SK-N-SH (cell line): ENCODE data around the gene CELF2. TPM values are rescaled to one million over a fixed set of nuclear protein-coding genes. Genes with fewer than 3 reads are reported as not detected.

Source experiments
- CTCF ChIA-PET: fragments of 300-600, 350-600 bp; formaldehyde crosslinking; extraction: SDS; loops from one replicate; lab custom pipeline; 2021; lab: Yijun Ruan, JAX
- POLR2A ChIA-PET: fragments of 350-600 bp; sonication (Branson Sonifier 250); formaldehyde crosslinking; extraction: SDS; loops from one replicate; lab custom pipeline; 2020; ENCODE audit warnings: antibody characterized with exemption, inconsistent platforms; lab: Yijun Ruan, JAX
- DNase-seq: peaks from one replicate; pipeline ENCODE4 v3.0.0; 2012
- H2AFZ ChIP-seq: fragments of 200-600 bp; sonication (generic); 2 replicates; pipeline ENCODE4 v1.8.1; 2016; ENCODE audit warnings: antibody characterized with exemption, mild to moderate bottlenecking, low read depth
- H3F3A ChIP-seq: fragments of 200-600 bp; sonication (generic); replicated peaks from 2 replicates; pipeline ENCODE3; 2016; ENCODE audit warnings: antibody characterized with exemption, mild to moderate bottlenecking; ENCODE audit not compliant: insufficient read depth
- H3K27ac ChIP-seq, 2 experiments: fragments of 200-500 bp in 1 of 2; fragments of 200-600 bp in 1 of 2; sonication (Bioruptor generic) in 1 of 2; sonication (generic), shearing (Covaris generic) in 1 of 2; 2 replicates each; pipeline versions ENCODE4 v1.5.1 to v1.6.1; 2014 to 2016; ENCODE audit warnings: low read depth in 2 of 2, inconsistent platforms in 1 of 2, low read length in 1 of 2, mild to moderate bottlenecking in 1 of 2, mixed read lengths in 1 of 2
- H3K27me3 ChIP-seq: fragments of 200-600 bp; sonication (generic), shearing (Covaris generic); 2 replicates; pipeline ENCODE4 v1.6.1; 2016; ENCODE audit warnings: mixed run types; ENCODE audit not compliant: insufficient read depth
- H3K36me3 ChIP-seq, 2 experiments: fragments of 200-500 bp in 1 of 2; fragments of 200-600 bp in 1 of 2; sonication (Bioruptor generic) in 1 of 2; sonication (generic) in 1 of 2; replicated peaks in 1 of 2; 2 replicates each; pipeline versions ENCODE3 to v1.5.1; 2014 to 2016; ENCODE audit warnings: low read length in 1 of 2, mild to moderate bottlenecking in 1 of 2; ENCODE audit not compliant: insufficient read depth in 2 of 2, control insufficient read depth in 1 of 2
- H3K4me1 ChIP-seq, 2 experiments: fragments of 200-500 bp in 1 of 2; fragments of 200-600 bp in 1 of 2; sonication (Bioruptor generic) in 1 of 2; sonication (generic), shearing (Covaris generic) in 1 of 2; 2 replicates each; pipeline versions ENCODE4 v1.5.1 to v1.6.1; 2014 to 2016; ENCODE audit warnings: low read depth in 1 of 2, low read length in 1 of 2, mixed run types in 1 of 2; ENCODE audit not compliant: insufficient read depth in 2 of 2, control insufficient read depth in 1 of 2
- H3K4me2 ChIP-seq: fragments of 200-600 bp; sonication (generic), shearing (Covaris generic); 2 replicates; pipeline ENCODE4 v1.6.1; 2017; ENCODE audit warnings: mixed run types
- H3K4me3 ChIP-seq, 2 experiments: fragments of 200-500 bp in 1 of 2; fragments of 200-600 bp in 1 of 2; sonication (Bioruptor generic) in 1 of 2; sonication (generic), shearing (Covaris generic) in 1 of 2; 2 replicates each; pipeline versions ENCODE4 v1.5.1 to v1.8.1; 2014 to 2016; ENCODE audit warnings: low read depth in 2 of 2, inconsistent platforms in 1 of 2, low read length in 1 of 2, mild to moderate bottlenecking in 1 of 2, mixed read lengths in 1 of 2, moderate library complexity in 1 of 2
- H3K79me2 ChIP-seq: fragments of 200-600 bp; sonication (generic); 2 replicates; pipeline ENCODE4 v1.8.1; 2017; ENCODE audit warnings: mild to moderate bottlenecking; ENCODE audit not compliant: insufficient read depth
- H3K9ac ChIP-seq: fragments of 200-600 bp; sonication (generic); 2 replicates; pipeline ENCODE4 v1.6.1; 2017; ENCODE audit warnings: mixed run types
- H3K9me2 ChIP-seq: fragments of 200-600 bp; sonication (generic); 2 replicates; pipeline ENCODE4 v1.6.1; 2017; ENCODE audit warnings: mixed run types
- H3K9me3 ChIP-seq: fragments of 200-600 bp; sonication (generic); 2 replicates; pipeline ENCODE4 v1.6.1; 2017; ENCODE audit warnings: mixed run types, mild to moderate bottlenecking, moderate library complexity
- H4K20me1 ChIP-seq: fragments of 200-600 bp; sonication (generic); 2 replicates; pipeline ENCODE4 v1.6.1; 2017; ENCODE audit warnings: mild to moderate bottlenecking, mixed run types; ENCODE audit not compliant: insufficient read depth
- CTCF ChIP-seq: fragments of 200-600 bp; sonication (generic); IDR thresholded peaks from 2 replicates; pipeline ENCODE4 v1.6.1; 2017; ENCODE audit warnings: antibody characterized with exemption, mild to moderate bottlenecking, moderate library complexity
- EZH2phosphoT487 ChIP-seq: fragments of 200-600 bp; sonication (generic); IDR thresholded peaks from 2 replicates; pipeline ENCODE4 v1.6.1; 2017; ENCODE audit warnings: low read depth, mixed run types, mild to moderate bottlenecking, antibody characterized with exemption, moderate library complexity, borderline replicate concordance
- FOSL2 ChIP-seq: IDR thresholded peaks from 2 replicates; pipeline ENCODE4 v1.4.0; 2012; ENCODE audit warnings: low read depth, mild to moderate bottlenecking, moderate library complexity, borderline replicate concordance
- FOXM1 ChIP-seq: IDR thresholded peaks from 2 replicates; pipeline ENCODE4 v1.4.0; 2012; ENCODE audit warnings: low read depth, mild to moderate bottlenecking
- GABPA ChIP-seq: IDR thresholded peaks from 2 replicates; pipeline ENCODE4 v1.4.0; 2012; ENCODE audit warnings: low read depth, mild to moderate bottlenecking
- GATA2 ChIP-seq: sonication (generic); formaldehyde crosslinking; IDR thresholded peaks from 2 replicates; pipeline ENCODE4 v1.5.0; 2020; ENCODE audit warnings: mild to moderate bottlenecking, missing genetic modification reagents
- NFIC ChIP-seq: IDR thresholded peaks from 2 replicates; pipeline ENCODE4 v1.4.0; 2012; ENCODE audit warnings: borderline replicate concordance
- NRF1 ChIP-seq: IDR thresholded peaks from 2 replicates; pipeline ENCODE4 v1.6.1; 2012; ENCODE audit warnings: low read depth, mild to moderate bottlenecking, low read length
- POLR2AphosphoS5 ChIP-seq: IDR thresholded peaks from 2 replicates; pipeline ENCODE4 v1.6.1; 2012; ENCODE audit warnings: low read depth, low read length
- RAD21 ChIP-seq: IDR thresholded peaks from 2 replicates; pipeline ENCODE4 v1.6.1; 2012; ENCODE audit warnings: mild to moderate bottlenecking, low read length
- SMC3 ChIP-seq: IDR thresholded peaks from 2 replicates; pipeline ENCODE4 v1.6.1; 2012; ENCODE audit warnings: low read depth, low read length, improper control_type of control experiment
- TCF12 ChIP-seq: IDR thresholded peaks from 2 replicates; pipeline ENCODE4 v1.4.0; 2012
- TEAD4 ChIP-seq: IDR thresholded peaks from 2 replicates; pipeline ENCODE4 v1.4.0; 2012; ENCODE audit warnings: mild to moderate bottlenecking, borderline replicate concordance; ENCODE audit not compliant: insufficient read depth
- USF1 ChIP-seq: IDR thresholded peaks from 2 replicates; pipeline ENCODE4 v1.4.0; 2012; ENCODE audit warnings: low read depth, borderline replicate concordance
- YY1 ChIP-seq: IDR thresholded peaks from 2 replicates; pipeline ENCODE4 v1.4.0; 2012; ENCODE audit warnings: low read depth, mild to moderate bottlenecking
- WGBS: methylation state at CpG from one replicate; pipeline ENCODE4 v1.1.6; 2017; ENCODE audit warnings: low lambda C conversion rate; 5-methylcytosine and 5-hydroxymethylcytosine counted together
- polyA plus RNA-seq, 3 experiments: library from polyadenylated mRNA; depleted of rRNA; stranded (reverse); fragments of >200 nt; gene quantifications; 2 replicates each; pipeline ENCODE4 v1.2.3, GENCODE V29; 2012
- TF ChIP-seq, protein P1 (sequence below): IDR thresholded peaks from 2 replicates; pipeline ENCODE4; 2012
- TF ChIP-seq, protein P2 (sequence below): fragments of 150-350 bp; IDR thresholded peaks from 2 replicates; pipeline ENCODE4 v1.6.1; 2017; ENCODE audit warnings: antibody characterized with exemption, low read length, low read depth, borderline replicate concordance
- TF ChIP-seq, protein P3 (sequence below): IDR thresholded peaks from 2 replicates; pipeline ENCODE4 v1.4.0; 2012; ENCODE audit warnings: low read depth

Gene CELF2
- polyA plus RNA-seq, 1 of the 3 experiments (the other 2 are of a cell fraction) = 0.03 TPM

- TF ChIP-seq SMC3 (no peak), POLR2AphosphoS5 (no peak), NFIC (no peak), YY1 (no peak), TCF12 (no peak), GABPA (no peak), EZH2phosphoT487 (no peak), FOSL2 (no peak), GATA2 (CRISPR knock-in tag) (no peak)
- TF ChIP-seq, protein P1, sequence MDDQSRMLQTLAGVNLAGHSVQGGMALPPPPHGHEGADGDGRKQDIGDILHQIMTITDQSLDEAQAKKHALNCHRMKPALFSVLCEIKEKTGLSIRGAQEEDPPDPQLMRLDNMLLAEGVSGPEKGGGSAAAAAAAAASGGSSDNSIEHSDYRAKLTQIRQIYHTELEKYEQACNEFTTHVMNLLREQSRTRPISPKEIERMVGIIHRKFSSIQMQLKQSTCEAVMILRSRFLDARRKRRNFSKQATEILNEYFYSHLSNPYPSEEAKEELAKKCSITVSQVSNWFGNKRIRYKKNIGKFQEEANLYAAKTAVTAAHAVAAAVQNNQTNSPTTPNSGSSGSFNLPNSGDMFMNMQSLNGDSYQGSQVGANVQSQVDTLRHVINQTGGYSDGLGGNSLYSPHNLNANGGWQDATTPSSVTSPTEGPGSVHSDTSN = no peak
Measured at GRCh38 chr10:11109590-11109989, 91.9 kb downstream of the CELF2 start (continued).

DNA sequence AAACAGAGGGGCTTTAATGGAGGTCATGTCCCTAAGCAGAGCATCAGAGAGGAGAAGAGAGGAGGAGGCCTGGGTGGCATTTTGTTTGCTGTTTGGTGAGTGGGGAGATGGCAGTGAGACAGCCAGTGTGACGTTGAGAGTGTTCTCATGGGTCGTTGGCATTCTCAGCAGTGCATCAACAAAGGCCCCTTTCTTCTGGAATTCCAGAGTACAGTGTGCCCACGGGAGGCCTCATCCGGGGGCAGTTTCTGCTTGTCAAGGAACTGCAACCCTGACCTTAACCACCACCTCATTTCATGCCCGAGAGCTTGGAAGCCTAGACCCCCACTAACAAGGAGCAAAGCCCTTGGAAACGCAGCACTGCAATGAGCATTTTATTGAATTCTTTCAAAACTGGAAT lies 92.9 kb downstream of the CELF2 start:
- Histone ChIP-seq H3K27me3 (no peaks in the 10 kb centered on the region), H3K9ac (no peak overlapping the region), H3K79me2 (no peaks in the 10 kb centered on the region), H4K20me1 (no peaks in the 10 kb centered on the region), H2AFZ (no peak overlapping the region), H3K4me2 (no peak overlapping the region), H3K36me3 (no peaks in the 10 kb centered on the region), H3K27ac (no peak overlapping the region), H3K9me2 (no peaks in the 10 kb centered on the region), H3F3A (no peaks in the 10 kb centered on the region), H3K9me3 (no peaks in the 10 kb centered on the region; the same call in 1 of the 2 replicates), H3K4me1 (no peaks in the 10 kb centered on the region), H3K4me3 (no peak overlapping the region)
- TF ChIP-seq CTCF (no peak), RAD21 (no peak), NRF1 (no peak)
- TF ChIP-seq, protein P2, sequence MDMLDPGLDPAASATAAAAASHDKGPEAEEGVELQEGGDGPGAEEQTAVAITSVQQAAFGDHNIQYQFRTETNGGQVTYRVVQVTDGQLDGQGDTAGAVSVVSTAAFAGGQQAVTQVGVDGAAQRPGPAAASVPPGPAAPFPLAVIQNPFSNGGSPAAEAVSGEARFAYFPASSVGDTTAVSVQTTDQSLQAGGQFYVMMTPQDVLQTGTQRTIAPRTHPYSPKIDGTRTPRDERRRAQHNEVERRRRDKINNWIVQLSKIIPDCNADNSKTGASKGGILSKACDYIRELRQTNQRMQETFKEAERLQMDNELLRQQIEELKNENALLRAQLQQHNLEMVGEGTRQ = no peak
- DNase-seq = no peak
- POLR2A ChIA-PET = no interaction called here
- 15% methylated on average over 6 of the region's 6 CpGs for WGBS
- CTCF ChIA-PET = no interaction called here

GRCh38 chr10:11111490-11111889 lies 93.8 kb downstream of the CELF2 start:
- H3K9me3 ChIP-seq = no peaks in the 10 kb centered on the region; the same call in 1 of the 2 replicates
- H3K4me3 ChIP-seq = no peak overlapping the region
- ChIA-PET POLR2A (no interaction called here), CTCF (no interaction called here)
- H3K9me2 ChIP-seq = no peaks in the 10 kb centered on the region
- no peak overlapping the region for H2AFZ ChIP-seq
- no peak overlapping the region for H3K4me2 ChIP-seq
- H3F3A ChIP-seq = no peaks in the 10 kb centered on the region
- H3K27me3 ChIP-seq = no peaks in the 10 kb centered on the region
- no peaks in the 10 kb centered on the region for H3K4me1 ChIP-seq
- WGBS = 38% methylated on average over 8 of the region's 8 CpGs
- H3K79me2 ChIP-seq = no peaks in the 10 kb centered on the region
- H3K9ac ChIP-seq = no peak overlapping the region
- no peak overlapping the region for H3K27ac ChIP-seq
- no peaks in the 10 kb centered on the region for H4K20me1 ChIP-seq
- no peaks in the 10 kb centered on the region for H3K36me3 ChIP-seq
- DNase-seq = no peak
- TF ChIP-seq, protein P1 = no peak
- TF ChIP-seq, protein P3, sequence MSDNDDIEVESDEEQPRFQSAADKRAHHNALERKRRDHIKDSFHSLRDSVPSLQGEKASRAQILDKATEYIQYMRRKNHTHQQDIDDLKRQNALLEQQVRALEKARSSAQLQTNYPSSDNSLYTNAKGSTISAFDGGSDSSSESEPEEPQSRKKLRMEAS = no peak
- no peak for TF ChIP-seq FOXM1
- TF ChIP-seq CTCF = no peak
- no peak for TF ChIP-seq NFIC
- TF ChIP-seq USF1 = no peak
- no peak for TF ChIP-seq YY1
- no peak for TF ChIP-seq FOSL2
- no peak for TF ChIP-seq GATA2 (CRISPR knock-in tag)
- TF ChIP-seq EZH2phosphoT487 = no peak
- TF ChIP-seq TEAD4 = no peak
